IMR-90 (cell line): ENCODE data around the gene USP24. TPM values are rescaled to one million over a fixed set of nuclear protein-coding genes. Genes with fewer than 3 reads are reported as not detected.

Source experiments
- ATAC-seq: fragments of 200-7000 bp; cut with Tn5 transposase; 2 replicates; pipeline ENCODE4 v1.9.1; 2020; ENCODE audit warnings: low read depth, mild to moderate bottlenecking, moderate library complexity
- BruUV-seq: library from RNA; stranded (reverse); fragments of 400-500 nt; replicated peaks from 2 replicates; lab custom pipeline; 2021; lab: Mats Ljungman, UMichigan
- CTCF ChIA-PET: fragments of 300-600 bp; formaldehyde crosslinking; extraction: SDS; loops from one replicate; lab custom pipeline; 2021; ENCODE audit warnings: antibody characterized with exemption; lab: Yijun Ruan, JAX
- POLR2A ChIA-PET: fragments of 300-600 bp; sonication (Branson Sonifier 250); formaldehyde crosslinking; loops from one replicate; lab custom pipeline; 2022; ENCODE audit warnings: antibody characterized with exemption; ENCODE audit not compliant: unreplicated experiment; lab: Charles Lee
- DNase-seq: peaks from one replicate; pipeline ENCODE4 v3.0.0; 2013
- H2AFZ ChIP-seq: replicated peaks from 2 replicates; pipeline ENCODE3; 2013; ENCODE audit warnings: low read length, mild to moderate bottlenecking; ENCODE audit not compliant: poor library complexity
- H2AK5ac ChIP-seq: 2 replicates; pipeline ENCODE4 v1.6.1; 2013; ENCODE audit warnings: low read depth, low read length, inconsistent platforms
- H2AK9ac ChIP-seq: replicated peaks from 2 replicates; pipeline ENCODE3; 2013; ENCODE audit warnings: mild to moderate bottlenecking, low read depth, low read length, moderate library complexity; ENCODE audit not compliant: poor library complexity
- H2BK120ac ChIP-seq: 2 replicates; pipeline ENCODE4 v1.6.1; 2013; ENCODE audit warnings: low read depth, low read length, inconsistent platforms
- H2BK15ac ChIP-seq: 3 replicates; pipeline ENCODE4 v1.6.1; 2013; ENCODE audit warnings: low read depth, low read length, inconsistent platforms
- H2BK20ac ChIP-seq: 2 replicates; pipeline ENCODE4 v1.6.1; 2013; ENCODE audit warnings: low read depth, mild to moderate bottlenecking, inconsistent platforms, low read length, moderate library complexity
- H2BK5ac ChIP-seq: 2 replicates; pipeline ENCODE4 v1.6.1; 2013; ENCODE audit warnings: mild to moderate bottlenecking, low read depth, low read length, inconsistent platforms; ENCODE audit not compliant: poor library complexity, severe bottlenecking
- H3K14ac ChIP-seq: replicated peaks from 2 replicates; pipeline ENCODE4 v1.6.1; 2013; ENCODE audit warnings: low read depth, low read length, inconsistent platforms
- H3K18ac ChIP-seq: 2 replicates; pipeline ENCODE4 v1.6.1; 2013; ENCODE audit warnings: low read depth, low read length, control low read depth
- H3K23ac ChIP-seq: 2 replicates; pipeline ENCODE4 v1.6.1; 2013; ENCODE audit warnings: low read depth, low read length, inconsistent platforms
- H3K27ac ChIP-seq: 2 replicates; pipeline ENCODE4 v1.5.1; 2013; ENCODE audit warnings: mild to moderate bottlenecking, control low read depth, low read length; ENCODE audit not compliant: insufficient read depth
- H3K27me3 ChIP-seq: 2 replicates; pipeline ENCODE4 v1.6.1; 2013; ENCODE audit warnings: low read length; ENCODE audit not compliant: control insufficient read depth, insufficient read depth
- H3K36me3 ChIP-seq: 2 replicates; pipeline ENCODE4 v1.6.1; 2013; ENCODE audit warnings: low read length, mixed read lengths; ENCODE audit not compliant: control insufficient read depth, insufficient read depth
- H3K4ac ChIP-seq: 2 replicates; pipeline ENCODE4 v1.6.1; 2013; ENCODE audit warnings: low read depth, low read length, inconsistent platforms
- H3K4me1 ChIP-seq: 2 replicates; pipeline ENCODE4 v1.6.1; 2013; ENCODE audit warnings: low read length, mixed read lengths; ENCODE audit not compliant: control insufficient read depth, insufficient read depth
- H3K4me2 ChIP-seq: 2 replicates; pipeline ENCODE4 v1.6.1; 2013; ENCODE audit warnings: low read depth, mild to moderate bottlenecking, control low read depth, low read length, moderate library complexity
- H3K4me3 ChIP-seq: 2 replicates; pipeline ENCODE4 v1.5.1; 2013; ENCODE audit warnings: low read depth, mild to moderate bottlenecking, control low read depth, low read length, moderate library complexity; ENCODE audit not compliant: insufficient read depth
- H3K56ac ChIP-seq: 2 replicates; pipeline ENCODE4 v1.6.1; 2013; ENCODE audit warnings: low read length, inconsistent platforms; ENCODE audit not compliant: insufficient read depth; ENCODE audit errors: extremely low read depth
- H3K79me1 ChIP-seq, 2 experiments: 2 replicates each; pipeline ENCODE4 v1.6.1; 2013; ENCODE audit warnings: low read length in 2 of 2, inconsistent platforms in 1 of 2, low read depth in 1 of 2
- H3K9ac ChIP-seq: 2 replicates; pipeline ENCODE4 v1.6.1; 2013; ENCODE audit warnings: low read depth, low read length, control low read depth
- H3K9me1 ChIP-seq: 2 replicates; pipeline ENCODE4 v1.6.1; 2013; ENCODE audit warnings: low read length, inconsistent platforms; ENCODE audit not compliant: insufficient read depth
- H3K9me3 ChIP-seq: 2 replicates; pipeline ENCODE4 v1.6.1; 2013; ENCODE audit warnings: low read length; ENCODE audit not compliant: control insufficient read depth, insufficient read depth
- H4K20me1 ChIP-seq: 2 replicates; pipeline ENCODE4 v1.6.1; 2013; ENCODE audit warnings: low read length, inconsistent platforms; ENCODE audit not compliant: insufficient read depth
- H4K5ac ChIP-seq: 2 replicates; pipeline ENCODE4 v1.6.1; 2013; ENCODE audit warnings: mild to moderate bottlenecking, low read depth, low read length, control low read depth
- H4K8ac ChIP-seq, 2 experiments: 2 replicates each; pipeline ENCODE4 v1.6.1; 2013; ENCODE audit warnings: low read depth in 2 of 2, low read length in 2 of 2, control low read depth in 1 of 2, inconsistent platforms in 1 of 2
- H4K91ac ChIP-seq: 2 replicates; pipeline ENCODE4 v1.6.1; 2013; ENCODE audit warnings: low read depth, low read length, inconsistent platforms; ENCODE audit not compliant: insufficient read depth
- CTCF ChIP-seq: conservative IDR thresholded peaks from 2 replicates; pipeline ENCODE4 v1.5.1; 2012; ENCODE audit warnings: mild to moderate bottlenecking, low read depth, low read length, improper control_type of control experiment
- MAFK ChIP-seq: IDR thresholded peaks from 2 replicates; pipeline ENCODE4 v1.6.1; 2012; ENCODE audit warnings: low read depth, low read length, improper control_type of control experiment
- MAZ ChIP-seq: IDR thresholded peaks from 2 replicates; pipeline ENCODE4 v1.6.1; 2012; ENCODE audit warnings: low read depth, mild to moderate bottlenecking, low read length, improper control_type of control experiment, moderate library complexity, borderline replicate concordance
- MXI1 ChIP-seq: IDR thresholded peaks from 2 replicates; pipeline ENCODE4 v1.6.1; 2012; ENCODE audit warnings: low read depth, mild to moderate bottlenecking, low read length, moderate library complexity, borderline replicate concordance
- RFX5 ChIP-seq: IDR thresholded peaks from 2 replicates; pipeline ENCODE4 v1.8.0; 2012; ENCODE audit warnings: low read depth, mild to moderate bottlenecking, low read length, moderate library complexity
- WGBS, 2 experiments: methylation state at CpG; one replicate each; pipeline versions ENCODE4 v1.1.5 to v1.1.7; 2013; ENCODE audit warnings: missing lambda C conversion rate in 2 of 2; ENCODE audit not compliant: insufficient read length in 1 of 2; ENCODE audit errors: extremely low coverage in 2 of 2; 5-methylcytosine and 5-hydroxymethylcytosine counted together
- dilution Hi-C: fragments of 300-500 bp; cut with HindIII; formaldehyde crosslinking; loops from one replicate; pipeline ENCODE4 v1.14.3; 2018; ENCODE audit warnings: low sequenced_read_pairs; ENCODE audit not compliant: unreplicated experiment
- in situ Hi-C: fragments of 300-500 bp; cut with MboI; formaldehyde crosslinking; loops from 3 replicates; pipeline ENCODE4 v1.14.3; 2019; ENCODE audit warnings: low sequenced_read_pairs, inconsistent platforms, mixed read lengths
- intact Hi-C: fragments of 100-400 bp; cut with micrococcal nuclease; formaldehyde crosslinking; loops from 2 replicates; pipeline ENCODE4 v1.10.0; 2022
- polyA plus RNA-seq, 3 experiments: library from polyadenylated mRNA; depleted of rRNA; stranded (reverse); fragments of >200 nt; gene quantifications; 2 replicates each; pipeline ENCODE4 v1.2.3, GENCODE V29; 2012; ENCODE audit warnings: low replicate concordance in 1 of 3
- total RNA-seq: library from RNA; depleted of rRNA; stranded (reverse); fragments of >200 nt; gene quantifications from 2 replicates; pipeline ENCODE4 v1.2.3, GENCODE V29; 2012
- TF ChIP-seq, protein P1 (sequence below): fragments of 150-350 bp; IDR thresholded peaks from 2 replicates; pipeline ENCODE4 v1.6.1; 2016; ENCODE audit warnings: low read depth, mild to moderate bottlenecking, low read length, moderate library complexity, borderline replicate concordance
- TF ChIP-seq, protein P2 (sequence below): fragments of 150-350 bp; IDR thresholded peaks from 2 replicates; pipeline ENCODE4 v1.6.1; 2017; ENCODE audit warnings: mild to moderate bottlenecking, antibody characterized with exemption, low read length, low read depth

The USP24 gene
- total and polyA plus RNA-seq, 2 of the 4 experiments (the other 2 are of a cell fraction) = 8.4 to 36.7 TPM

- Histone ChIP-seq H2BK120ac (no peak overlapping the region), H3K36me3 (peaks cover 23% of the 10 kb centered on the region), H3K79me1 (peaks cover 5 to 7% of the 10 kb centered on the region in 2 experiments; a peak in 3 of 4 replicates), H2BK20ac (no peak overlapping the region), H3K27ac (no peak overlapping the region), H4K5ac (no peak overlapping the region), H3K4me3 (no peak overlapping the region), H4K91ac (no peak overlapping the region), H3K9me3 (no peaks in the 10 kb centered on the region), H4K20me1 (no peaks in the 10 kb centered on the region), H3K9ac (no peak overlapping the region), H3K4me1 (peaks cover 2% of the 10 kb centered on the region), H2BK5ac (no peak overlapping the region), H2AFZ (no peak overlapping the region), H3K9me1 (peaks cover 5% of the 10 kb centered on the region; the same call in 1 of the 2 replicates), H2AK5ac (no peak overlapping the region), H3K14ac (no peak overlapping the region), H3K56ac (no peak overlapping the region), H2AK9ac (no peak overlapping the region), H3K18ac (no peak overlapping the region), H3K27me3 (no peaks in the 10 kb centered on the region), H3K23ac (no peak overlapping the region), H3K4ac (no peak overlapping the region), H4K8ac (no peak overlapping the region), H2BK15ac (no peak overlapping the region), H3K4me2 (no peak overlapping the region)
- ChIA-PET CTCF (interaction anchor here (0.9 kb wide), 1 partner anchor 123 kb away, joined by 6 read pairs; no protein-coding TSS in a partner anchor), POLR2A (interaction anchor here (0.6 kb wide), 1 partner anchor 21 kb away, joined by 3 read pairs; no protein-coding TSS in a partner anchor)
- in situ Hi-C loops = no loop called here
- intact Hi-C loops = loop anchor here (5.0 kb wide), 1 partner anchor 38 kb away; no protein-coding TSS in a partner anchor
- no TSS peak for BruUV-seq
- dilution Hi-C loops = no loop called here
- ATAC-seq (no peak), DNase-seq (no peak)
- no CpG with 5 or more reads among the region's 5 CpGs for whole genome bisulfite sequencing, 2 experiments
- no peak for TF ChIP-seq RFX5
- TF ChIP-seq CTCF = no peak
- TF ChIP-seq, protein P1, sequence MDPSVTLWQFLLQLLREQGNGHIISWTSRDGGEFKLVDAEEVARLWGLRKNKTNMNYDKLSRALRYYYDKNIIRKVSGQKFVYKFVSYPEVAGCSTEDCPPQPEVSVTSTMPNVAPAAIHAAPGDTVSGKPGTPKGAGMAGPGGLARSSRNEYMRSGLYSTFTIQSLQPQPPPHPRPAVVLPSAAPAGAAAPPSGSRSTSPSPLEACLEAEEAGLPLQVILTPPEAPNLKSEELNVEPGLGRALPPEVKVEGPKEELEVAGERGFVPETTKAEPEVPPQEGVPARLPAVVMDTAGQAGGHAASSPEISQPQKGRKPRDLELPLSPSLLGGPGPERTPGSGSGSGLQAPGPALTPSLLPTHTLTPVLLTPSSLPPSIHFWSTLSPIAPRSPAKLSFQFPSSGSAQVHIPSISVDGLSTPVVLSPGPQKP = no peak
- TF ChIP-seq MAFK = no peak
- TF ChIP-seq, protein P2, sequence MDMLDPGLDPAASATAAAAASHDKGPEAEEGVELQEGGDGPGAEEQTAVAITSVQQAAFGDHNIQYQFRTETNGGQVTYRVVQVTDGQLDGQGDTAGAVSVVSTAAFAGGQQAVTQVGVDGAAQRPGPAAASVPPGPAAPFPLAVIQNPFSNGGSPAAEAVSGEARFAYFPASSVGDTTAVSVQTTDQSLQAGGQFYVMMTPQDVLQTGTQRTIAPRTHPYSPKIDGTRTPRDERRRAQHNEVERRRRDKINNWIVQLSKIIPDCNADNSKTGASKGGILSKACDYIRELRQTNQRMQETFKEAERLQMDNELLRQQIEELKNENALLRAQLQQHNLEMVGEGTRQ = no peak
- no peak for TF ChIP-seq MAZ
- TF ChIP-seq MXI1 = no peak
Measured at GRCh38 chr1:55154616-55155015, 60.5 kb downstream of the USP24 start.
